HG02642 (cell line): Measurements from ENCODE around the gene TMEM255B.
"Not testable (repeated sequence)": the region's sequence is repeated elsewhere in the genome, so short reads cannot be mapped to it uniquely, and the experiment has no call there.

Experiments used
- ATAC-seq: cut with Tn5 transposase; IDR thresholded peaks from one replicate; pipeline ENCODE4 v1.9.1; 2021; ENCODE audit warnings: mild to moderate bottlenecking; ENCODE audit not compliant: unreplicated experiment, poor library complexity

Gene TMEM255B

DNA sequence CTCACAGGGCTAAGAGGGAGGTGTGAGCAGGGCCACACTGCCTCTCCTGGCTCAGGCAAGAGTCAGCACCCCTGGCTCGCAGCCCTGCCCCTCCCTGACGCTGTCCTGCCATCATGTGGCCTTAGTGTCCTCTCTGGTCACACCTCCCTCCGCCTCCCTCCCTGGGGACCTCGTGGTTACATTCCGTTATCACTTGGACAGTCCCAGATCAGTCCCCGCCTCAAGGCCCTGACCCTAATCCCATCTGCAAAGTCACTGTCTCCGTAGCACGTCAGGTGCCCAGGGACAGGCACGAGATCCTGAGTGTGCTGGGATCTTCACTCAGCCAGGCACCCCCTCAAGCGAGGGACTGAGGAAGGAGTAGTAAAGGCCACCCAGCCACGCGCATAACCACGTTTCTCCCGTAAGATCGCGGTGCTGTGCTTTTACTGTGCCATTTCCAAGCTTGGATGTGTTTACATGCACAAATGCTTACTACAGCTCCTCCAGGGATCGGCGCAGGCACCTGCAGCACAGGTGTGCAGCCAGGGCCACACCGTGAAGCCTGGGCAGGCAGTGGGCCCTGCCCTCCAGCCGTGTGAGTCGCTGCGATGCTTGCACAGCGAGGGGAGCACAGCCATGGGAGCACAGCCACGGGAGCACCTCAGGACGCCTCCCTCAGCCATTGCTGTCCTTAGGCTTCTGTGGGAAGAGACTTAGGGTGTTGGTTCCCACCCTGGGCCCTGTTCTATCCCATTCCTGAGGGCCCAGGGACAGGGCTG lies 10.7 kb upstream of the TMEM255B start:
- ATAC-seq = no peak

DNA sequence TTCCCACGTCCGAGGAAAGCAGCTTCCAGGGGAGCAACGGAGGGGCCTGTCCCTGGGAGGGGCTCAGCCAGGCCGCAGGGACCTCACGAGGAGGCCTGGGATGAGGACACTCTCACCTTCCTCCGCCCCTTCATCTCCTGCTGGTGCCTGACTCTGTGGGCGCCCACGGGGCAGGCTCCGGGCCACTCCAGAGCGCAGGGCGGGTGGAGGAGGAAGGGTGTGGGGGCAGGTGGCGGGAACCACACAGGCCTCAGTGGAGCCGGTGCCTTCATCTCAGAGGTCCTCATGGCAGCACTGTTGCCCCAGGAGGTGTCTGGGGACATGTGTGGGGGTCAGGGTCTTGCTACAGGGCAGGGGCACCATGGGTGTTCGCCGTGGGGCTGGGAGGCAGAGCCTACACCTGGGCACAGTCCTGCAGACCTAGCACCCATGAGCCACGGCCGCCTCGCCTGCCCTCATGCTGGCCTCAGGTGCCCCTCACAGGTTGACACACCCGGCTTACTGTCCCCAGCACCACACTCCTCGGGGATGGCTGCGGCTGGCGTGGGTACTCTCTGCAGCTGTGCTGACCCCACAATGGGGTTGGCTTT lies 10.1 kb upstream of the TMEM255B start:
- ATAC-seq = no peak

DNA sequence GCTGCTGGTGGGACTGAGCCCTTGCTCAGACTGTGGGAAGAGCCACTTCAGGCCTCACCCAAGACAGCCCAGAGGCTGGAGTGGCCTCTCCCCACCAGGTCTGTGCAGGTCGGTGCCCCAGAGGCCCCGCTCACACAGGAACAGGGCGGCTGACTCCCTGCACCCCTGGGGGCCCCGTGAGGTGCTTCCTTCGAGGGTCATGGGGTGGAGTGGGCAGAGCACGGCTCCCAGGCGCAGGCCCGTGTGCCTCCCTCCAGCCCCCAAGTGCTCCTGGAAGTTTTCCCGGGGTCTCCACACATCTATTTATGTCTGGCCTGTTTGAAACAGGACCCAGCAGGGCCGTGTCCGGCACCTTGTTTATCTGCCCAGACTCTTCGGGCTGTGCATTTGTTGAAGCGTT lies 9.5 kb upstream of the TMEM255B start:
- ATAC-seq = no peak

DNA sequence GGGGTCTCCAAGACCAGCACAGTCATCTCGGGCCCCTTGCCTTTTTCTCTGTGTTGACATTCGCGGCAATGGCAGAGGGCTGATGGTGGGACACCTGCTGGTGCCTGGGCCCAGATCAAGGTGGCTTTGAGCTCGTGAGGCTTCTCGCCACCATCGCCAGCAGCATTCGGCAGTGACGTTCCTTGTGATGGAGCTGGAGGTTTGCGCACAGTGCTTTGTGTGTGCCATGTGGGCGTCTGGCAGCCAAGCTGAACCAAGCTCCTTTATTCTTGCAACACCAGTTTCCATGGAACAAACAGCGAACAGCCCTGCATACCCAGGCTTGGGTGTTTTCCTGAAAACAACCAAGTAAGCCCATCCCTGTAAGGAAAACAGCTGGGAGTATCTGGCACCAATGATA lies 9.1 kb upstream of the TMEM255B start:
- no peak for ATAC-seq

DNA sequence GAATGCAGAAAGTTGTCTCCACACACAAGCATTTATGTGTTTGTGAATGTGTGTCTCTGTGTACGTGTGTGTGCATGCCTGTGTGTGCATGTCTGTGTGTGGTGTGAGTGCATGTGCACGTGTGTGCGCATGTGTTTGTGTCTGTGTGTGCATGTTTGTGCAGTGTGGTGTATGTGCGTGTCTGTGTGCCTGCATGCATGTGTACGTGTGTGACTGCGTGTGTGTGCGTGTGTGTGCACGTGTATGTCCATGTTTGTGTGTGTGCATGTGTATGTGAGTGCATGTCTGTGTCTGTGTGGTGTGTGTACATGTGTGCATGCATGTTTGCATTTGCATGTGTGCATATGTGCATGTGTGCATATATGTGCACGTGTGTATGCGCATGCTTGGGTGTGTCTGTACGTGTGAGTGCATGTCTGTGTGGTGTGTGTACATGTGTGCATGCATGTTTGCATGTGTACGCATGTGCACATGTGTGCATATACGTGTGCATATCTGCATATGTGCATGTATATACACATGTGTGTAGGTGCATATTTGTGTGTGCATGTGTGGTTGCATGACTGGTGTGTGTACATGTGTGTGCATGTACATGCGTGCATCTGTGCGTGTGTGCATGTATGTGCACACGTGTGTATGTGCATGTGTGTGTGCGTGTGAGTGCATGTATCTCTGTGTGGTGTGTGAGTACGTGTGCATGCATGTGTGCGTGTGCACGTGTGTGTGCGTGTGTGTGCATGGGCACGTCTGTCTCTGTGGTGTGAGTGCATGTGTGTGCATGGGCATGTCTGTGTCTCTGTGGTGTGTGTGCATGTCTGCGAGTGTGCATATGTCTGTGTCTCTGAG lies 8.2 kb upstream of the TMEM255B start:
- no peak for ATAC-seq

DNA sequence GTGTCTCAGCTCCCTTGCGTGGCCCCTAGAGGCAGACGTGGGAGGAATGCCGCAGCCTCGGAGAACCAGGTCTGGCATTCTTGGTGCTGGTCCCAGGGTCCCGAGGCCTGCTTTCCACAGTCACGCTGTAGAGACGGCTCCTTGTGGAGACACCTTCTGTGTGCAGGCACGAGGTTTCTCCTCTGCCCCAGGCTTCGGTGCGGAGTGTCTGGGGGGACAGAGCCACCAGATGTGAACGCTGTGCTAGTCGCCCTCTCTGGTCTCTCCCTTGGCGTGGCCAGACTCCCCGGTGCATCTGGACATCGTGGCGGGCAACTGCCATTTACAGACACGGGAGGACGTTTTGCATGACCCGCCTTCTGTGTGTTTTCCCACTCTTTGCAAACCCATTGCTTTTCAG lies 7.5 kb upstream of the TMEM255B start:
- no peak for ATAC-seq

DNA sequence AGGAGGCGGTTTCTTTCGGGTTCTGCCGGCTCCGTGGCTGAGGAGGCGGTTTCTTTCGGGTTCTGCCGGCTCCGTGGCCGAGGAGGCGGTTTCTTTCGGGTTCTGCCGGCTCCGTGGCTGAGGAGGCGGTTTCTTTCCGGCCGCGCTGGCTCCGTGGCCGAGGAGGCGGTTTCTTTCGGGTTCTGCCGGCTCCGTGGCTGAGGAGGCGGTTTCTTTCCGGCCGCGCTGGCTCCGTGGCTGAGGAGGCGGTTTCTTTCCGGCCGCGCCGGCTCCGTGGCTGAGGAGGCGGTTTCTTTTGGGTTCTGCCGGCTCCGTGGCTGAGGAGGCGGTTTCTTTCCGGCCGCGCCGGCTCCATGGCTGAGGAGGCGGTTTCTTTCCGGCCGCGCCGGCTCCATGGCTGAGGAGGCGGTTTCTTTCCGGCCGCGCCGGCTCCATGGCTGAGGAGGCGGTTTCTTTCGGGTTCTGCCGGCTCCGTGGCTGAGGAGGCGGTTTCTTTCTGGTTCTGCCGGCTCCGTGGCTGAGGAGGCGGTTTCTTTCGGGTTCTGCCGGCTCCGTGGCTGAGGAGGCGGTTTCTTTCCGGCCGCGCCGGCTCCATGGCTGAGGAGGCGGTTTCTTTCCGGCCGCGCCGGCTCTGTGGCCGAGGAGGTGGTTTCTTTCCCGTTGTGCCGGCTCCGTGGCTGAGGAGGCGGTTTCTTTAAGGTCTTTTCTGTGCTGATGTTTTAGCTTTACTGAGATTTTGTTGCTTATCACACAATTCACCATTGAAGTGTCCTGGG lies 6.6 kb upstream of the TMEM255B start:
- not testable (repeated sequence) for ATAC-seq

DNA sequence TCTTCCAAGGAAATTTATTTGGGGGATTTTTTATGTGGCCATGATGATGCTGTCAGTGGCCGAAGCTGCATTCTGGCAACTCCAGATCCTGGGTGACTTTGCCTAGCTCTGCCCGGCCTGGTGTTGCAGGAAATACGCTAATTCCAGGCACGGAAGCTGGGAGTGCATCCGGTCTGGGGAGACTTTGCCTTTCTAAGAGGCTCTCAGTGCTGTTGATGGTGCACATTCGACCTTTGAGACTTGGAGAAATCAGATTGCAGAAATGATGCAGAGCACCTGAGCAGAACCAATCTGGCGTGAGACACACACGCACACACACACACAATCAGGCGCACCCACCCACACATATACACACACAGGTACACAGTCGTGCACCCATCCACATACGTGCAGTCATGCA lies 5.9 kb upstream of the TMEM255B start:
- ATAC-seq = no peak

DNA sequence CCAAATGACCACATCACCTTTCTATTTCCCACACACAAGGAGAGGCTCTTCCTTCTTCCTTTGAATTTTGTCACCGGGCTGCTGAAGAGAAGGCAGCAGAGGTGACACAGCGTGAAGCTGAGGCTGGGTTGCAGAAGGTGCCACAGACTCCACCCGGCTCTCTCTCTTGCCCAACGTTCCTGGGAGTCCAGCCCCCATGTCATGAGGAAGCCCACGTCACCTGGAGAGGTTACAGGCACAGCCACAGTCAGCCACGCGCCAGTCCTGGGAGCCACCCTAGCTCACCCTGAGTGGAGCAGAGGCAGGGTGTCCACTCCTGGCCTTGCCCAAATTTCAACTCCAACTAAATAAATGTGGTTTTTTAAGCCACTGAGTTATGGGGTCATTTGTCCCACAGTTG lies 4.8 kb upstream of the TMEM255B start:
- ATAC-seq = no peak

DNA sequence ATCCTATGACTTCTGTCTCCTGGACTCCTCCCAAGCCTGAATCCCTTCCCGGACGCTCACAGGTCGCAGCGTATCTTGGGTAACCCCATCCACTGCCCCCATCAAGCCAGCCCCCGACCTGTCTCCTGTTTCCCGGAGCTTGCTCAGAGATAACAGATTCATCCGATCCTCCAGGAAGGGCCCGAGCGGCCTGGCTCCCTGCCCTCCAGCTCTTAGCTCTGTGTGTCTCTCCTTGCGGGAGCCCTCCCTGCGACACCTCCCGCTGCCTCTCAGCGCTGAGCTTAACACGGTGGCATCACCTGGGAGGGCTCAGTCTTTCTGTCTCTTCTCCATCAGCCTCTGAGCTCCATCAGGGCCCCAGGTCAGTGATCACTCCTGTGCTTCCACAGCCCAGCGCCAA lies 4.3 kb upstream of the TMEM255B start:
- no peak for ATAC-seq

DNA sequence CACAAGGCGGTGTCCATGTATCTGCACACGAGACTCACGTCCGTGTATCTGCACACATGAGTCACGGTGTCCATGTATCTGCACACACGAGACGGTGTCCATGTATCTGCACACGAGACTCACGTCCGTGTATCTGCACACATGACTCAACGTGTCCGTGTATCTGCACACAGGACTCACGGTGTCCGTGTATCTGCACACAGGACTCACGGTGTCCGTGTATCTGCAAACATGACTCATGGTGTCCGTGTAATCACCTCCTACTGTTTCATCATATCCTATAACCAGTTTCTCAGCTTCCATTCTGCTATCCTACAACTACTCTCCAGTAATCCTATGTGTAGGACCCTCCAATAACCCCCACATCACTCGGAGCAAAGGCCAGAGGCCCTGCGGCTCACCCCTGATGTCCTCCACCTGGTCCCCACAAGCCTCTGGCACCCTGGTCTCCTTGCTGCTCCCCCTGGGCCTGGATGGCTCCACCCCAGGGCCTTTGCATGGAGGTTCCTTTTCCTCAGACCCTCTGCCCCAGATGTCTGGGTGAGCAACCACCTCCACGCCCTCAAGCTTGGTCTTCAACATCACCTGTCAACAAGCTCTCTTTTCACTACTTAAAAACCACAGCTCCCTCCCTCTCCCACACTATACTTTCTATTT lies 2.5 kb upstream of the TMEM255B start:
- no peak for ATAC-seq

DNA sequence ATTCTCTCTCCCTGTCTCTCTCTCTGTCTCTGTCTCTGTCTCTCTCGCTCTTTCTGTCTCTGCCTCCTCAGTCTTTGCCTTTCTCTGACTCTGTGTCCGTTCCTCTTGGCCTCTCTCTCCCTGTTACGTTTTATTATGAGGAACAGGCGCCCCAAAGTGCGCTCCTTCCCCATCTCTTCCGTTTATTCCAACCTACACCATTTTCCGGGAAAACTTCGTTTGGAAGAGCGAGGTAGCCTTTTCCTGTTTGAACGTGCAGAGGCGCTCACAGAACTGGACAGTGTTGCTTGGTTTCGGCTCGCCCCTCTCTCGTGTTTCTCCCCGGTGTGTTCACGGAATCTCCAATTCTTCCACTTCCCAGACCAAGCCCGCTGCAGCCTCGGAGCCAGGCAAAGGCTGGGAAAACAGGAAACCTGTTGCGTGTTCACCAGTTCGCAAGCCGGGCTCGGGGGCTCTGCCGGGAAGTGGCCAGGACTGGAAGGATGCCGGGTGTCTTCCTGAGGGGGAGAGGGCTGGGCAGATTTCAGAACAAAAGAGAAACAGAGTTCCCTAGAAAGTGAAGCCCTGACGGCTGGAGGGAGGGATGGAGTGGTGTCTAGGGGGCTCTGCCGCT lies 605 bp downstream of the TMEM255B start:
- ATAC-seq = no peak

DNA sequence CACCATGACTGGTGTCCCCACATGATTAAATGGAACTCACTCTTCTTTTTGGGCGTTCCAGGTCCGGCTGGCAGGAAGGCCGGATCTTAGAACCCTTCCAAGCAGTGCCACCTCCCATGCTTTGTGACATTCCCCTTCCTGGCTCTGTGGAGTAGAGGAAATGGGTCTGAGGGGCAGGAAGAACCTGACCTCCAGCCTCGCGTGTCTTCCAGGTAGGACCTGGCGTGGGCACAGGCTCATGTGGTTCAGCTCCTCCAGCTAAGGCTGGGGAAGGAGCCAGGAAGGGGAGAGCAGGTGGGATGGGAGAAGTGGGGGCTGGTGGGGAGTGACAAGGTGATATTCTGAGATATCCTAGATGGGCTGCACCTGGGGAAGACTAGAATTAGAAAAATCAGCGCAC lies 2.1 kb downstream of the TMEM255B start:
- ATAC-seq = no peak

DNA sequence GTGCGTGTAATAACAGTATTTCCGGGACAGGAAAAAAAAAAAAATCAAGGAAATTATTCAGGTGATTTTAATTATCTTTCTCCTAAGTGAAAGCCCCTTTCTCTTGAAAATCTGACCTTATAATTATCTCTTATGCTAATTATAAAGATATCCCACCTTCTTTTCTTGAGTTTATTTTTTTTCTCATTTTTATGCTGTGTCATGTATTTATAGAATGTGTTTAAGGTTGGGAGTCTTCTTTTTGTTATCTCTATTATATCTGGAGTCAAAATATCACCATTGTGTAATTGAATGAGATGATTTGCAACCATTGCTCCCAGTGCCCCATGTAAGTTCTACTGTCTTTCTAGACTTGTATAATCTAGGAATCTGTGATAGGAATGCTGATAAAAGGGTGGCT lies 3.0 kb downstream of the TMEM255B start:
- ATAC-seq = no peak

DNA sequence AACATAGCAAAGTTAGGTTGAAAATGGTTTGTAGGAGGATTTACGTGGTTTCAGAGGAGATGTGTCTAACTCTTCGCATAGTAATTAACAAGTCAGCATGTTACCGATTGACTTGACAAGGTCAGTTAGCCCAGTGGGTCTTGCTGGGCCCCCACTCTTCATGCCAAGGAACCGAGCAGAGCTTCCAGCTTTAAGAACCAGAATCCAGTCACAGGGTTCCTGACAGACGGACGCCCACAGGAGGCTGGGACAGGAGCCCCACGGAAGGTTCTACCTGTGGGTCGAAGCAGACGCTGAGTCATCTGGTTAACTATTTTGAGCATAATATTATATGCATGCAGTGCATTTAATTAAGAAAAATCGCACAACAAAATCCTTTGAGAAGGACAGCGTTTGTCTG lies 3.5 kb downstream of the TMEM255B start:
- ATAC-seq = no peak

DNA sequence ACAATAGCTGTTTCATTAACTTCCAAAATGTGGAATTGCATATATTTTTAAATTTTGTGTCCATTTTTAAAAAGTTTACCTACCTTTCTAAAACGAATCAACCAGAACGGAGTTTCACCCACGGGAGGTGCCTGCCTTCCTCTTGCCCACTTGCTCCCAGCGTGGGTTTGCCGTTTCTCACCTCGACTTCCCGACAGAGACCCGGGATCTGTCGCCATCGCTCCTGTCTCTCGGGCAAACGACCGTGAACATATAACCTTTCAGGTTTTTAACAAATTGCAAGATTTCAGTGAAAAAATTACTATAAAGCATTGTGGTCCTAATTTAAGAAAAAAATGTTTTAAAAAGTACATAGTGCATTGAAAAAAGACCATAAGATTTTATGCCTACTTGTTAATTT lies 4.2 kb downstream of the TMEM255B start:
- ATAC-seq = no peak

DNA sequence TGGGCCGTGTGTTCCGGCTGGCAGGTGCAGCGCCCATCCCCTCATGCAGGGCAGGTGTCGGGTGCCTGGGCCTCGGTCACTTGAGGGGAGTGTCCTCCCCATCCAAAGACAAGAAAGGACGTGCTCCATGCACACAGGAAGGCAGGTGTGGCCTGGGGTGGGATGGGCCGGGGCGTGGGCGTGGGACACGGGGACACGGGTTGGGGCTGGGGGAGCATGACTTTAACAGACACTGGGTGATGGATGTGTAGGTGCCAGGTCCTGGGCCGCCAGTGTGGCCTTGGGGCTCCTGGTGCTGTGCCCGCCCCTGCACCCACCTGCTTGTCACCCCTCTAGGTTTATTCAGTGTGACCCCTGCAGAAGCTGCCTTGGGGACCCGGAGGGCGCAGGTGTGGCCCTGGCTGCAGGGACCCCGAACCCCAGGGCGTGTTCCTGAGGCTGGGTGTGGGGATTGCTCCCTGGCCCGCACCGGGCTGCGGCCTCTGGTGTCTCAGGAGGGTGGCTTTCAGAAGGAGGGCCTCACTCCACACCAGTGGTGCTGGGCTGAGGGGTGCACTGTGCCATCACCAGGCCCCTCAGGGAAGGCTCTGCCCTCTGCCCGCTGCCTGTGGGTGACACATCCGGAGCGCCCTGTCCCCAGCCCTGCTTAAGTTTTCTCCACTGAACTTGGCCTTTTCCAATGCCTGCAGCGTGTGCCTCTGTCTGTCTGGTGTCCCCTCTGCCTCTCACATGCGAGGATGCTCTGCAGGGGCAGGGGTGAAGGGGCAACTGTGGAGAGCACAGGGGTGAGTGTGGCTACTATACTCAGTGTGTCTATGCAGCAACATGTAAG lies 5.2 kb downstream of the TMEM255B start:
- ATAC-seq = no peak

DNA sequence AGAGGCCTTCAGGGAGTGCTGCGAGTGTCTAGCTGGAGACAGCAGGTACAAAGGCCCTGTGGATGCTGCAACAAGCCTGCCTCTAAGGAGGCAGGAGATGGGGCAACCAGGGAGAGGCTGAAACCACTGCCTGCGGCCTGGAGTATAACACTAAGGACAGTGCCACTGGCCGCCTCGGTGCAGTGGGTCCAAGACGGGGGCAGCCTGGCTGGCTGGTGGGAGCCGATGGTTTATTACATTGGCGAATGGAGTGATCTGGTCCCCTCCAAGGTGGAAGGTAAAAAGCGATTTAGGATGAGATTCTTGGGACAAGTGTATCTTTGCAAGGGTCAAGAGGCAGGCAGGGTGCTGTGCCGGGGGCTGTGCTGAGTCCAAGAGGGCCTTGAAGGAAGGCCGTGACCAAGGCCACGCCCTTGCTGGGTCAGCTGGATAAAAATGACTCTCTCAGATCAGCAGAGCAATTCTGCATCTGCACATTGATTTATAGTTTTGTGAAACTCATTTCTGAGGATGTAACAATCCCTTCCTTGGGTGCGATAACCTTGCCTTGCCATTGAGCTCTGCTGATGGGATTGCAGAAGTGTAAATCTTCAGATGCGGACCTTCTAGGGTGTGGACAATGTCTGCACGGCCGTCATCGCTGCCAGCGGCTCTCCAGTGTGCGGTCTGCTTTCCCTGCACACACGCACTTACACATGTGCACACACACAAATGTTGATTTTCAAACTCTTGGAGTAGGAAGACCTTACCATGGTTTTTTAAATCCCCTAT lies 6.0 kb downstream of the TMEM255B start:
- ATAC-seq = no peak
